IMR-90 (cell line): ENCODE data around the gene NIT1. TPM values are rescaled to one million over a fixed set of nuclear protein-coding genes. Genes with fewer than 3 reads are reported as not detected.
A peak's percentile ranks its signal among the peaks of the same experiment; 100 is the strongest.

Source experiments
- ATAC-seq: fragments of 200-7000 bp; cut with Tn5 transposase; 2 replicates; pipeline ENCODE4 v1.9.1; 2020; ENCODE audit warnings: low read depth, mild to moderate bottlenecking, moderate library complexity
- BruUV-seq: library from RNA; stranded (reverse); fragments of 400-500 nt; replicated peaks from 2 replicates; lab custom pipeline; 2021; lab: Mats Ljungman, UMichigan
- CTCF ChIA-PET: fragments of 300-600 bp; formaldehyde crosslinking; extraction: SDS; loops from one replicate; lab custom pipeline; 2021; ENCODE audit warnings: antibody characterized with exemption; lab: Yijun Ruan, JAX
- POLR2A ChIA-PET: fragments of 300-600 bp; sonication (Branson Sonifier 250); formaldehyde crosslinking; loops from one replicate; lab custom pipeline; 2022; ENCODE audit warnings: antibody characterized with exemption; ENCODE audit not compliant: unreplicated experiment; lab: Charles Lee
- DNase-seq: peaks from one replicate; pipeline ENCODE4 v3.0.0; 2013
- H2AFZ ChIP-seq: replicated peaks from 2 replicates; pipeline ENCODE3; 2013; ENCODE audit warnings: low read length, mild to moderate bottlenecking; ENCODE audit not compliant: poor library complexity
- H2AK5ac ChIP-seq: 2 replicates; pipeline ENCODE4 v1.6.1; 2013; ENCODE audit warnings: low read depth, low read length, inconsistent platforms
- H2AK9ac ChIP-seq: replicated peaks from 2 replicates; pipeline ENCODE3; 2013; ENCODE audit warnings: mild to moderate bottlenecking, low read depth, low read length, moderate library complexity; ENCODE audit not compliant: poor library complexity
- H2BK120ac ChIP-seq: 2 replicates; pipeline ENCODE4 v1.6.1; 2013; ENCODE audit warnings: low read depth, low read length, inconsistent platforms
- H2BK15ac ChIP-seq: 3 replicates; pipeline ENCODE4 v1.6.1; 2013; ENCODE audit warnings: low read depth, low read length, inconsistent platforms
- H2BK20ac ChIP-seq: 2 replicates; pipeline ENCODE4 v1.6.1; 2013; ENCODE audit warnings: low read depth, mild to moderate bottlenecking, inconsistent platforms, low read length, moderate library complexity
- H2BK5ac ChIP-seq: 2 replicates; pipeline ENCODE4 v1.6.1; 2013; ENCODE audit warnings: mild to moderate bottlenecking, low read depth, low read length, inconsistent platforms; ENCODE audit not compliant: poor library complexity, severe bottlenecking
- H3K14ac ChIP-seq: replicated peaks from 2 replicates; pipeline ENCODE4 v1.6.1; 2013; ENCODE audit warnings: low read depth, low read length, inconsistent platforms
- H3K18ac ChIP-seq: 2 replicates; pipeline ENCODE4 v1.6.1; 2013; ENCODE audit warnings: low read depth, low read length, control low read depth
- H3K23ac ChIP-seq: 2 replicates; pipeline ENCODE4 v1.6.1; 2013; ENCODE audit warnings: low read depth, low read length, inconsistent platforms
- H3K27ac ChIP-seq: 2 replicates; pipeline ENCODE4 v1.5.1; 2013; ENCODE audit warnings: mild to moderate bottlenecking, control low read depth, low read length; ENCODE audit not compliant: insufficient read depth
- H3K27me3 ChIP-seq: 2 replicates; pipeline ENCODE4 v1.6.1; 2013; ENCODE audit warnings: low read length; ENCODE audit not compliant: control insufficient read depth, insufficient read depth
- H3K36me3 ChIP-seq: 2 replicates; pipeline ENCODE4 v1.6.1; 2013; ENCODE audit warnings: low read length, mixed read lengths; ENCODE audit not compliant: control insufficient read depth, insufficient read depth
- H3K4ac ChIP-seq: 2 replicates; pipeline ENCODE4 v1.6.1; 2013; ENCODE audit warnings: low read depth, low read length, inconsistent platforms
- H3K4me1 ChIP-seq: 2 replicates; pipeline ENCODE4 v1.6.1; 2013; ENCODE audit warnings: low read length, mixed read lengths; ENCODE audit not compliant: control insufficient read depth, insufficient read depth
- H3K4me2 ChIP-seq: 2 replicates; pipeline ENCODE4 v1.6.1; 2013; ENCODE audit warnings: low read depth, mild to moderate bottlenecking, control low read depth, low read length, moderate library complexity
- H3K4me3 ChIP-seq: 2 replicates; pipeline ENCODE4 v1.5.1; 2013; ENCODE audit warnings: low read depth, mild to moderate bottlenecking, control low read depth, low read length, moderate library complexity; ENCODE audit not compliant: insufficient read depth
- H3K56ac ChIP-seq: 2 replicates; pipeline ENCODE4 v1.6.1; 2013; ENCODE audit warnings: low read length, inconsistent platforms; ENCODE audit not compliant: insufficient read depth; ENCODE audit errors: extremely low read depth
- H3K79me1 ChIP-seq, 2 experiments: 2 replicates each; pipeline ENCODE4 v1.6.1; 2013; ENCODE audit warnings: low read length in 2 of 2, inconsistent platforms in 1 of 2, low read depth in 1 of 2
- H3K9ac ChIP-seq: 2 replicates; pipeline ENCODE4 v1.6.1; 2013; ENCODE audit warnings: low read depth, low read length, control low read depth
- H3K9me1 ChIP-seq: 2 replicates; pipeline ENCODE4 v1.6.1; 2013; ENCODE audit warnings: low read length, inconsistent platforms; ENCODE audit not compliant: insufficient read depth
- H3K9me3 ChIP-seq: 2 replicates; pipeline ENCODE4 v1.6.1; 2013; ENCODE audit warnings: low read length; ENCODE audit not compliant: control insufficient read depth, insufficient read depth
- H4K20me1 ChIP-seq: 2 replicates; pipeline ENCODE4 v1.6.1; 2013; ENCODE audit warnings: low read length, inconsistent platforms; ENCODE audit not compliant: insufficient read depth
- H4K5ac ChIP-seq: 2 replicates; pipeline ENCODE4 v1.6.1; 2013; ENCODE audit warnings: mild to moderate bottlenecking, low read depth, low read length, control low read depth
- H4K8ac ChIP-seq, 2 experiments: 2 replicates each; pipeline ENCODE4 v1.6.1; 2013; ENCODE audit warnings: low read depth in 2 of 2, low read length in 2 of 2, control low read depth in 1 of 2, inconsistent platforms in 1 of 2
- H4K91ac ChIP-seq: 2 replicates; pipeline ENCODE4 v1.6.1; 2013; ENCODE audit warnings: low read depth, low read length, inconsistent platforms; ENCODE audit not compliant: insufficient read depth
- BHLHE40 ChIP-seq: fragments of 150-350 bp; IDR thresholded peaks from 2 replicates; pipeline ENCODE4 v1.6.1; 2016; ENCODE audit warnings: mild to moderate bottlenecking, low read depth, low read length
- CHD1 ChIP-seq: IDR thresholded peaks from 2 replicates; pipeline ENCODE4 v1.6.1; 2012; ENCODE audit warnings: low read depth, low read length, improper control_type of control experiment
- MAFK ChIP-seq: IDR thresholded peaks from 2 replicates; pipeline ENCODE4 v1.6.1; 2012; ENCODE audit warnings: low read depth, low read length, improper control_type of control experiment
- MAZ ChIP-seq: IDR thresholded peaks from 2 replicates; pipeline ENCODE4 v1.6.1; 2012; ENCODE audit warnings: low read depth, mild to moderate bottlenecking, low read length, improper control_type of control experiment, moderate library complexity, borderline replicate concordance
- POLR2A ChIP-seq: IDR thresholded peaks from 2 replicates; pipeline ENCODE4 v1.6.1; 2012; ENCODE audit warnings: mild to moderate bottlenecking, low read depth, low read length
- RCOR1 ChIP-seq: IDR thresholded peaks from 2 replicates; pipeline ENCODE4 v1.6.1; 2012; ENCODE audit warnings: mild to moderate bottlenecking, low read length, improper control_type of control experiment; ENCODE audit not compliant: insufficient replicate concordance
- RFX5 ChIP-seq: IDR thresholded peaks from 2 replicates; pipeline ENCODE4 v1.8.0; 2012; ENCODE audit warnings: low read depth, mild to moderate bottlenecking, low read length, moderate library complexity
- SMC3 ChIP-seq: fragments of 150-350 bp; IDR thresholded peaks from 2 replicates; pipeline ENCODE4 v1.6.1; 2016; ENCODE audit warnings: low read depth, mild to moderate bottlenecking, antibody characterized with exemption, low read length, moderate library complexity
- WGBS, 2 experiments: methylation state at CpG; one replicate each; pipeline versions ENCODE4 v1.1.5 to v1.1.7; 2013; ENCODE audit warnings: missing lambda C conversion rate in 2 of 2; ENCODE audit not compliant: insufficient read length in 1 of 2; ENCODE audit errors: extremely low coverage in 2 of 2; 5-methylcytosine and 5-hydroxymethylcytosine counted together
- dilution Hi-C: fragments of 300-500 bp; cut with HindIII; formaldehyde crosslinking; loops from one replicate; pipeline ENCODE4 v1.14.3; 2018; ENCODE audit warnings: low sequenced_read_pairs; ENCODE audit not compliant: unreplicated experiment
- in situ Hi-C: fragments of 300-500 bp; cut with MboI; formaldehyde crosslinking; loops from 3 replicates; pipeline ENCODE4 v1.14.3; 2019; ENCODE audit warnings: low sequenced_read_pairs, inconsistent platforms, mixed read lengths
- intact Hi-C: fragments of 100-400 bp; cut with micrococcal nuclease; formaldehyde crosslinking; loops from 2 replicates; pipeline ENCODE4 v1.10.0; 2022
- polyA plus RNA-seq, 3 experiments: library from polyadenylated mRNA; depleted of rRNA; stranded (reverse); fragments of >200 nt; gene quantifications; 2 replicates each; pipeline ENCODE4 v1.2.3, GENCODE V29; 2012; ENCODE audit warnings: low replicate concordance in 1 of 3
- total RNA-seq: library from RNA; depleted of rRNA; stranded (reverse); fragments of >200 nt; gene quantifications from 2 replicates; pipeline ENCODE4 v1.2.3, GENCODE V29; 2012
- TF ChIP-seq, protein P1 (sequence below): fragments of 150-350 bp; IDR thresholded peaks from 2 replicates; pipeline ENCODE4 v1.6.1; 2017; ENCODE audit warnings: mild to moderate bottlenecking, antibody characterized with exemption, low read length, low read depth
- TF ChIP-seq, protein P2 (sequence below): conservative IDR thresholded peaks from 2 replicates; pipeline ENCODE4 v1.5.1; 2012; ENCODE audit warnings: mild to moderate bottlenecking, low read depth, low read length, improper control_type of control experiment

Gene NIT1
- total and polyA plus RNA-seq, 2 of the 4 experiments (the other 2 are of a cell fraction) = 22.8 to 33.6 TPM

DNA sequence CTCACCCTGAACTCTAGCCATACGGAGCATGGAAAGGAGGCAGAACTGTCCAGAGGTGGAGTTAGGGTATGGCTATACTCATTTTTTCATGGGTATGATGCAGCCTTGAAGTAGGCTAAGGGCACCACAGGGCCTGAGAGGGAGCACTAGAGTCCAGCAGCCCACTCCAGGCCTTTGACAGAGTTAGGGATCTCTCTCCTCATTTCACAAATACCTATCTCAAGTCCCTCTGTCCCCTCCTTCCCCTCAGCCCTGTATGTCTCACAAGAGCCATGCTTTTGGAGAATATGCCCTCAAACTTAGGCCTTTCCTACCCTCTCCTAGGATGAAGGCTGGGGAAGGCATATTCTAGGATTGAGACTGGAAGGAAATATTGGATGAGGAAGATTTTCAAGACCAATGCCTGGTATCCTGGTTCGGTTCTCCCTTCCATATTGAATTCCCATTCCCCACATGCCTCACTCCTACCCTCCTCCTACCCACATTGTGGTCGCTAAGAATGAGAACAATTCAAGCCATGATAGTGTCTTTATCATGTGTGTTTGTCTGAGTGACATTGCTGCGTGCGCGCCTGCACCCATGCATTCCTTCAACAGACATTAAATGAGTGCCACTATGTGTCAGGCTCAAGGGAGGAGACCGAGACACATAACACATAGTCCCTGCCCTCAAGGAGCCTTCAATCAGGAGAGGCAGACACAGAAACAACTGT lies 26.0 kb upstream of the NIT1 start:
- H2BK120ac ChIP-seq = peak overlapping the region; percentile 46; the same call in 1 of the 2 replicates
- ChIA-PET POLR2A (no interaction called here), CTCF (no interaction called here)
- H2AK9ac ChIP-seq = no peak overlapping the region
- DNase-seq (no peak), ATAC-seq (no peak)
- no peak overlapping the region for H4K8ac ChIP-seq
- peak overlapping the region; percentile 39; the same call in 1 of the 2 replicates for H3K4ac ChIP-seq
- no peak overlapping the region for H4K91ac ChIP-seq
- no peak overlapping the region for H2BK5ac ChIP-seq
- no peak overlapping the region for H2AFZ ChIP-seq
- H3K27ac ChIP-seq = no peak overlapping the region
- no peak overlapping the region for H3K9ac ChIP-seq
- no peaks in the 10 kb centered on the region for H3K79me1 ChIP-seq
- peak overlapping the region; percentile 71; the same call in 1 of the 2 replicates for H3K14ac ChIP-seq
- peak overlapping the region; percentile 27; the same call in 1 of the 2 replicates for H3K23ac ChIP-seq
- H3K56ac ChIP-seq = no peak overlapping the region
- peaks cover 14% of the 10 kb centered on the region for H3K9me1 ChIP-seq
- H3K4me3 ChIP-seq = no peak overlapping the region
- dilution Hi-C loops = no loop called here
- peak overlapping the region; percentile 14; the same call in 1 of the 2 replicates for H2AK5ac ChIP-seq
- H3K4me1 ChIP-seq = peaks cover 10% of the 10 kb centered on the region
- no peak for TF ChIP-seq RFX5
- no peak for TF ChIP-seq POLR2A
- TF ChIP-seq, protein P1, sequence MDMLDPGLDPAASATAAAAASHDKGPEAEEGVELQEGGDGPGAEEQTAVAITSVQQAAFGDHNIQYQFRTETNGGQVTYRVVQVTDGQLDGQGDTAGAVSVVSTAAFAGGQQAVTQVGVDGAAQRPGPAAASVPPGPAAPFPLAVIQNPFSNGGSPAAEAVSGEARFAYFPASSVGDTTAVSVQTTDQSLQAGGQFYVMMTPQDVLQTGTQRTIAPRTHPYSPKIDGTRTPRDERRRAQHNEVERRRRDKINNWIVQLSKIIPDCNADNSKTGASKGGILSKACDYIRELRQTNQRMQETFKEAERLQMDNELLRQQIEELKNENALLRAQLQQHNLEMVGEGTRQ = no peak
- no peak for TF ChIP-seq RCOR1
- no peak for TF ChIP-seq SMC3
- TF ChIP-seq BHLHE40 = no peak
- no peak for TF ChIP-seq CHD1
- no peak for TF ChIP-seq MAZ
- no peak for TF ChIP-seq MAFK
- TF ChIP-seq, protein P2, sequence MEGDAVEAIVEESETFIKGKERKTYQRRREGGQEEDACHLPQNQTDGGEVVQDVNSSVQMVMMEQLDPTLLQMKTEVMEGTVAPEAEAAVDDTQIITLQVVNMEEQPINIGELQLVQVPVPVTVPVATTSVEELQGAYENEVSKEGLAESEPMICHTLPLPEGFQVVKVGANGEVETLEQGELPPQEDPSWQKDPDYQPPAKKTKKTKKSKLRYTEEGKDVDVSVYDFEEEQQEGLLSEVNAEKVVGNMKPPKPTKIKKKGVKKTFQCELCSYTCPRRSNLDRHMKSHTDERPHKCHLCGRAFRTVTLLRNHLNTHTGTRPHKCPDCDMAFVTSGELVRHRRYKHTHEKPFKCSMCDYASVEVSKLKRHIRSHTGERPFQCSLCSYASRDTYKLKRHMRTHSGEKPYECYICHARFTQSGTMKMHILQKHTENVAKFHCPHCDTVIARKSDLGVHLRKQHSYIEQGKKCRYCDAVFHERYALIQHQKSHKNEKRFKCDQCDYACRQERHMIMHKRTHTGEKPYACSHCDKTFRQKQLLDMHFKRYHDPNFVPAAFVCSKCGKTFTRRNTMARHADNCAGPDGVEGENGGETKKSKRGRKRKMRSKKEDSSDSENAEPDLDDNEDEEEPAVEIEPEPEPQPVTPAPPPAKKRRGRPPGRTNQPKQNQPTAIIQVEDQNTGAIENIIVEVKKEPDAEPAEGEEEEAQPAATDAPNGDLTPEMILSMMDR = no peak
- H3K9me3 ChIP-seq = no peaks in the 10 kb centered on the region
- intact Hi-C loops = no loop called here
- H3K4me2 ChIP-seq = no peak overlapping the region
- no peak overlapping the region for H3K18ac ChIP-seq
- in situ Hi-C loops = no loop called here
- H4K5ac ChIP-seq = no peak overlapping the region
- 100% methylated on average over 4 of the region's 7 CpGs; no CpG with 5 or more reads in 1 of the 2 experiments for WGBS, 2 experiments
- no peak overlapping the region for H2BK15ac ChIP-seq
- peak overlapping the region; percentile 2; the same call in 1 of the 2 replicates for H2BK20ac ChIP-seq
- no peaks in the 10 kb centered on the region for H3K36me3 ChIP-seq
- H3K27me3 ChIP-seq = no peaks in the 10 kb centered on the region
- no peaks in the 10 kb centered on the region for H4K20me1 ChIP-seq
- BruUV-seq = no TSS peak
